Endodermal cell (in vitro differentiated cells): ENCODE data around the gene VSNL1. TPM values are rescaled to one million over a fixed set of nuclear protein-coding genes. Genes with fewer than 3 reads are reported as not detected.
A peak's percentile ranks its signal among the peaks of the same experiment; 100 is the strongest.

Source experiments
- DNase-seq: peaks from one replicate; pipeline ENCODE4 v3.0.0-alpha.2; 2017
- H3K27ac ChIP-seq: 2 replicates; pipeline ENCODE4 v1.5.1; 2013; ENCODE audit warnings: mild to moderate bottlenecking, low read depth, low read length, moderate library complexity
- H3K27me3 ChIP-seq: 2 replicates; pipeline ENCODE4 v1.6.1; 2013; ENCODE audit warnings: mild to moderate bottlenecking, low read length, moderate library complexity; ENCODE audit not compliant: insufficient read depth, control insufficient read depth, poor library complexity, severe bottlenecking
- H3K36me3 ChIP-seq: 2 replicates; pipeline ENCODE4 v1.7.0; 2013; ENCODE audit warnings: mild to moderate bottlenecking, low read length, moderate library complexity; ENCODE audit not compliant: control insufficient read depth, insufficient read depth
- H3K4me1 ChIP-seq: one replicate; pipeline ENCODE4 v1.7.0; 2013; ENCODE audit warnings: low read length; ENCODE audit not compliant: control insufficient read depth, insufficient read depth
- H3K4me3 ChIP-seq: 2 replicates; pipeline ENCODE4 v1.5.1; 2013; ENCODE audit warnings: mild to moderate bottlenecking, low read length, moderate library complexity
- H3K9ac ChIP-seq: 2 replicates; pipeline ENCODE4 v1.6.1; 2013; ENCODE audit warnings: mild to moderate bottlenecking, low read length, moderate library complexity; ENCODE audit not compliant: poor library complexity, severe bottlenecking; ENCODE audit errors: extremely low read depth
- H3K9me3 ChIP-seq: 2 replicates; pipeline ENCODE4 v1.6.1; 2013; ENCODE audit warnings: mild to moderate bottlenecking, low read length, moderate library complexity; ENCODE audit not compliant: control insufficient read depth
- H3K27ac Mint-ChIP-seq: 2 replicates; pipeline ENCODE4 v1.8.0; 2020; ENCODE audit warnings: mixed read lengths
- H3K27me3 Mint-ChIP-seq: 2 replicates; pipeline ENCODE4 v1.8.0; 2021; ENCODE audit warnings: mild to moderate bottlenecking, mixed read lengths; ENCODE audit not compliant: insufficient read depth
- H3K36me3 Mint-ChIP-seq: 2 replicates; pipeline ENCODE4 v1.8.0; 2020; ENCODE audit warnings: low read depth, mixed read lengths
- H3K4me1 Mint-ChIP-seq: 2 replicates; pipeline ENCODE4 v1.8.0; 2020; ENCODE audit warnings: mixed read lengths
- H3K4me3 Mint-ChIP-seq: 2 replicates; pipeline ENCODE4 v1.8.0; 2020; ENCODE audit warnings: mild to moderate bottlenecking, moderate library complexity, mixed read lengths
- H3K9me3 Mint-ChIP-seq: 2 replicates; pipeline ENCODE4 v1.8.0; 2020; ENCODE audit warnings: mild to moderate bottlenecking, mixed read lengths
- WGBS, 2 experiments: methylation state at CpG; one replicate each; pipeline versions ENCODE4 v1.1.5 to v1.1.7; 2013; ENCODE audit warnings: missing lambda C conversion rate in 2 of 2, mixed read lengths in 1 of 2; ENCODE audit not compliant: insufficient coverage in 1 of 2, insufficient read length in 1 of 2; 5-methylcytosine and 5-hydroxymethylcytosine counted together
- total RNA-seq, 2 donors: library from RNA; stranded (reverse); fragmentation: NEBNext Ultra II Directional in 1 of 2; extraction: Animal tissue kit (Norgen Biotek cat#: 25700) in 1 of 2; gene quantifications; 2 replicates in 1 of 2; 3 replicates in 1 of 2; pipeline ENCODE4 v1.2.1, GENCODE V29; 2021
- TF ChIP-seq, protein P1 (sequence below): fragments of 200-600 bp; sonication (generic); conservative IDR thresholded peaks from 2 replicates; pipeline ENCODE4 v1.5.0; 2021; ENCODE audit warnings: antibody characterized with exemption, mild to moderate bottlenecking

Gene VSNL1
- total RNA-seq, 2 donors from 2014 or later, result 1.4 to 3.3 TPM

GRCh38 chr2:17611036-17611435 is 70.5 kb downstream of the VSNL1 start:
- DNase-seq, result no peak
- no peak overlapping the region for H3K27ac ChIP-seq

DNA sequence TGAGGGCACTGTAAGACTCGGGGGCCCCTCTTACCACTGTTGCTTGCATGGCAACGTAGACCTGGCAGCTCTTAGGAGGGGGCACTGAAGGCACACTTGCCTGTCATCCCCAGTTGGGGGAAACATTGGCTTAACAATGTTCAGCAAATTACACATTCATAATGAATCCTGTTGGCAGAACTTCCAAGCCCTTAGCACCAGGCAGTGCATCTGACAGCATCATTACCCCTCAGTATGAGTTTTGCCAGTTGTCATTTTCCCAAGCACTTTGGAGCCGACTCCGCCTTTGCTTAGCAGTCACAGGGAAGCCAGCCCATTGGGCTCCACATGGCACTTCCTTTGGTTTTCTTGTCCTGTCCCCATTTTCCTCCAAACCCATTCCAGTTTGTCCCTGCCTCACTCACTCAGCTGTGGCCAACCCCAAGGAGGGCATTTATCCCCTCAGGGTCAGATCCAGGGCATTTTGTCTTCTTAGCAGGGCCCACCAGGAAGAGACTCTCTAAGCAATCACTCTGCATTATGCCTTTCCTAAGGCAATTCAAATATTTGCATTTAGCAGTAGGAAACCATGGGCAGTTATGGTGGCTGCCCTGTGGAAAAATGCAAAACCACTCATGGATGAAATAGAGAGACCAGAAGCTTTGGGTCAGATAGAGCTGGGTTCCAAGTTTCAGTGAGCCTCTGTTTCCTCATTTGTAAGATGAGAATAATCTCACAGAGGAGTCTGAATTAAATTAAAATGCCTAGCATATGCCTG is 73.9 kb downstream of the VSNL1 start:
- Mint-ChIP-seq H3K36me3 (no peaks in the 10 kb centered on the region), H3K4me3 (no peak overlapping the region), H3K27ac (no peak overlapping the region), H3K9me3 (no peaks in the 10 kb centered on the region), H3K27me3 (no peaks in the 10 kb centered on the region), H3K4me1 (no peaks in the 10 kb centered on the region)
- TF ChIP-seq, protein P1, sequence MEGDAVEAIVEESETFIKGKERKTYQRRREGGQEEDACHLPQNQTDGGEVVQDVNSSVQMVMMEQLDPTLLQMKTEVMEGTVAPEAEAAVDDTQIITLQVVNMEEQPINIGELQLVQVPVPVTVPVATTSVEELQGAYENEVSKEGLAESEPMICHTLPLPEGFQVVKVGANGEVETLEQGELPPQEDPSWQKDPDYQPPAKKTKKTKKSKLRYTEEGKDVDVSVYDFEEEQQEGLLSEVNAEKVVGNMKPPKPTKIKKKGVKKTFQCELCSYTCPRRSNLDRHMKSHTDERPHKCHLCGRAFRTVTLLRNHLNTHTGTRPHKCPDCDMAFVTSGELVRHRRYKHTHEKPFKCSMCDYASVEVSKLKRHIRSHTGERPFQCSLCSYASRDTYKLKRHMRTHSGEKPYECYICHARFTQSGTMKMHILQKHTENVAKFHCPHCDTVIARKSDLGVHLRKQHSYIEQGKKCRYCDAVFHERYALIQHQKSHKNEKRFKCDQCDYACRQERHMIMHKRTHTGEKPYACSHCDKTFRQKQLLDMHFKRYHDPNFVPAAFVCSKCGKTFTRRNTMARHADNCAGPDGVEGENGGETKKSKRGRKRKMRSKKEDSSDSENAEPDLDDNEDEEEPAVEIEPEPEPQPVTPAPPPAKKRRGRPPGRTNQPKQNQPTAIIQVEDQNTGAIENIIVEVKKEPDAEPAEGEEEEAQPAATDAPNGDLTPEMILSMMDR, result no peak
- Histone ChIP-seq H3K9me3 (no peaks in the 10 kb centered on the region), H3K27ac (no peak overlapping the region), H3K9ac (no peak overlapping the region), H3K4me1 (no peaks in the 10 kb centered on the region), H3K36me3 (no peaks in the 10 kb centered on the region), H3K4me3 (no peak overlapping the region), H3K27me3 (no peaks in the 10 kb centered on the region)
- WGBS, 2 experiments, result 95 to 96% methylated on average over 3 to 4 of the region's 4 CpGs
- peak; percentile 28 for DNase-seq

More at GRCh38 chr2:17611036-17611435, 70.5 kb downstream of the VSNL1 start:
- peaks cover 6% of the 10 kb centered on the region for H3K4me1 Mint-ChIP-seq
- no peaks in the 10 kb centered on the region for H3K27me3 Mint-ChIP-seq
- H3K4me3 Mint-ChIP-seq, result no peak overlapping the region
- WGBS, 2 experiments, result 88 to 89% methylated on average over 3 of the region's 3 CpGs
- no peaks in the 10 kb centered on the region for H3K27me3 ChIP-seq
- no peak overlapping the region for H3K9ac ChIP-seq
- no peaks in the 10 kb centered on the region for H3K36me3 ChIP-seq
- no peaks in the 10 kb centered on the region for H3K36me3 Mint-ChIP-seq
- TF ChIP-seq, protein P1, result no peak
- H3K9me3 Mint-ChIP-seq, result no peaks in the 10 kb centered on the region
- no peaks in the 10 kb centered on the region for H3K9me3 ChIP-seq
- H3K4me3 ChIP-seq, result no peak overlapping the region
- H3K4me1 ChIP-seq, result peaks cover 3% of the 10 kb centered on the region
- H3K27ac Mint-ChIP-seq, result no peak overlapping the region

GRCh38 chr2:17615147-17615546 is 74.7 kb downstream of the VSNL1 start:
- no CpG with 5 or more reads among the region's 1 CpG for WGBS, 2 experiments
- H3K27ac ChIP-seq, result no peak overlapping the region
- Mint-ChIP-seq H3K36me3 (no peaks in the 10 kb centered on the region), H3K9me3 (no peaks in the 10 kb centered on the region), H3K4me3 (no peak overlapping the region), H3K4me1 (no peaks in the 10 kb centered on the region), H3K27ac (no peak overlapping the region), H3K27me3 (no peaks in the 10 kb centered on the region)
- DNase-seq, result no peak
- no peak overlapping the region for H3K4me3 ChIP-seq
- no peaks in the 10 kb centered on the region for H3K27me3 ChIP-seq
- H3K9ac ChIP-seq, result no peak overlapping the region
- TF ChIP-seq, protein P1, result no peak
- H3K36me3 ChIP-seq, result no peaks in the 10 kb centered on the region
- H3K9me3 ChIP-seq, result no peaks in the 10 kb centered on the region
- H3K4me1 ChIP-seq, result no peaks in the 10 kb centered on the region
